Psoas muscle (tissue), 8 donors: Measurements from ENCODE around the gene MAP3K2. TPM values are rescaled to one million over a fixed set of nuclear protein-coding genes. Genes with fewer than 3 reads are reported as not detected.

ENCODE experiments used
- ATAC-seq, 4 donors: fragments of 200-7000 bp; cut with Tn5 transposase; one replicate each; pipeline ENCODE4 v1.9.1; 2020; ENCODE audit warnings: moderate library complexity in 3 of 4, mild to moderate bottlenecking in 2 of 4
- DNase-seq, 2 donors: peaks; one replicate each; pipeline ENCODE4 v3.0.0-alpha.2; 2020
- H3K27ac ChIP-seq: fragments of 200-600 bp; one replicate; pipeline ENCODE4 v1.8.0; 2022
- H3K27me3 ChIP-seq, 3 donors: fragments of 200-600 bp in 1 of 3; one replicate each; pipeline versions ENCODE4 v1.6.1 to v1.8.0; 2013 to 2022; ENCODE audit warnings: low read length in 2 of 3, mild to moderate bottlenecking in 2 of 3, moderate library complexity in 1 of 3; ENCODE audit not compliant: insufficient read depth in 3 of 3
- H3K36me3 ChIP-seq, 2 donors: fragments of 200-600 bp in 1 of 2; one replicate each; pipeline versions ENCODE4 v1.6.1 to v1.8.0; 2013 to 2022; ENCODE audit warnings: low read depth in 1 of 2, mild to moderate bottlenecking in 1 of 2, moderate library complexity in 1 of 2; ENCODE audit not compliant: insufficient read depth in 1 of 2
- H3K4me1 ChIP-seq: fragments of 200-600 bp; one replicate; pipeline ENCODE4 v1.8.0; 2022
- H3K4me3 ChIP-seq: fragments of 200-600 bp; one replicate; pipeline ENCODE4 v1.8.0; 2022; ENCODE audit warnings: mild to moderate bottlenecking
- H3K9me3 ChIP-seq: fragments of 200-600 bp; one replicate; pipeline ENCODE4 v1.8.0; 2022
- WGBS, 3 donors: extraction: QIAGEN DNeasy Blood & Tissue Kit; methylation state at CpG; one replicate each; pipeline versions ENCODE4 v1.1.6 to v1.1.7; 2013; 5-methylcytosine and 5-hydroxymethylcytosine counted together
- intact Hi-C, 2 donors: fragments of 100-400 bp; cut with DNase I; formaldehyde crosslinking; loops; one replicate each; pipeline versions ENCODE4 v1.11.0 to v1.14.2; 2022
- polyA plus RNA-seq, 3 donors: library from polyadenylated mRNA; stranded (reverse); fragments of 200-250 nt; gene quantifications; one replicate each; pipeline ENCODE4 v1.2.3, GENCODE V29; 2013
- total RNA-seq, 4 donors: library from RNA; stranded (reverse); fragmentation: NEBNext Ultra II Directional in 2 of 4; extraction: Animal tissue kit (Norgen Biotek cat#: 25700) in 2 of 4; gene quantifications; one replicate each; pipeline versions ENCODE4 v1.2.1 to v1.2.4, GENCODE V29; 2021 to 2023
- TF ChIP-seq, protein P1 (sequence below): fragments of 200-600 bp; IDR thresholded peaks from one replicate; pipeline ENCODE4 v1.8.0; 2022; ENCODE audit warnings: antibody characterized with exemption
- donor health status: healthy with polysubstance abuse.
- donor health status: DM: no; HTN: no; CAD: no; lungs with moderate emphysema.
- donor health status: Bipolar disorder and iron deficiency.
- donor health status: healthy.
- donor health status: DM: yes; HTN: yes; CAD: no.
- donor health status: DM: no; HTN: no; CAD: no.
- donor health status: DM: no; HTN: no; CAD: no.
- donor health status: DM: yes; HTN: yes; CAD: no.

The MAP3K2 gene
- total and polyA plus RNA-seq, 7 donors: 4.2 to 37.1 (median 25.9) TPM

- Histone ChIP-seq H3K36me3 (peaks cover under 1 to 50% of the 10 kb centered on the region in 2 donors), H3K9me3 (no peaks in the 10 kb centered on the region), H3K4me3 (no peak overlapping the region), H3K27me3 (no peaks in the 10 kb centered on the region), H3K27ac (no peak overlapping the region), H3K4me1 (no peaks in the 10 kb centered on the region)
- no peak for DNase-seq
- intact Hi-C loops: no loop called here
- ATAC-seq: no peak
- TF ChIP-seq, protein P1, sequence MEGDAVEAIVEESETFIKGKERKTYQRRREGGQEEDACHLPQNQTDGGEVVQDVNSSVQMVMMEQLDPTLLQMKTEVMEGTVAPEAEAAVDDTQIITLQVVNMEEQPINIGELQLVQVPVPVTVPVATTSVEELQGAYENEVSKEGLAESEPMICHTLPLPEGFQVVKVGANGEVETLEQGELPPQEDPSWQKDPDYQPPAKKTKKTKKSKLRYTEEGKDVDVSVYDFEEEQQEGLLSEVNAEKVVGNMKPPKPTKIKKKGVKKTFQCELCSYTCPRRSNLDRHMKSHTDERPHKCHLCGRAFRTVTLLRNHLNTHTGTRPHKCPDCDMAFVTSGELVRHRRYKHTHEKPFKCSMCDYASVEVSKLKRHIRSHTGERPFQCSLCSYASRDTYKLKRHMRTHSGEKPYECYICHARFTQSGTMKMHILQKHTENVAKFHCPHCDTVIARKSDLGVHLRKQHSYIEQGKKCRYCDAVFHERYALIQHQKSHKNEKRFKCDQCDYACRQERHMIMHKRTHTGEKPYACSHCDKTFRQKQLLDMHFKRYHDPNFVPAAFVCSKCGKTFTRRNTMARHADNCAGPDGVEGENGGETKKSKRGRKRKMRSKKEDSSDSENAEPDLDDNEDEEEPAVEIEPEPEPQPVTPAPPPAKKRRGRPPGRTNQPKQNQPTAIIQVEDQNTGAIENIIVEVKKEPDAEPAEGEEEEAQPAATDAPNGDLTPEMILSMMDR: no peak
- 94 to 96% (median 95%) methylated on average over 6 of the region's 6 CpGs for WGBS, 3 donors
Measured at GRCh38 chr2:127255721-127256120, 132.1 kb downstream of the MAP3K2 start.

DNA sequence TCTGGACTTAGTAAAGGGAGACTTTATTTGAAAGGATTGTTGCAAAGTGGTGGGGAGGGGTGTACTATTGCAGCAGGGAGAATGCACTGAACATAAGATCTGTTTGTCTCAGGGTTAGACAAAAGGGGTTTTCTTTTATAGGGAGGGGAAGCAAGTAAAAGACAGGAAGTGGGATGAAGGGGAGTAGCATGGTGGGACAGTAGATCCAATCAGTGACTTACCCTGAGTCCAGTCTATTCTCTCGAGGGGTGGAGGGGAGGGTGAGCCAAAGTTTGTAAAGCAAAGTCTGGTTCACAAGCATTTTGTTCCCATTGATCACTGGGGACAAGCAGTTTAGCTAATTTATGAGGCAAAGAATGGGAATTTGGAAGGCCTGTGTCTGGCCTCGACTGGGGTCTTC is 132.6 kb downstream of the MAP3K2 start:
- H3K27me3 ChIP-seq: no peaks in the 10 kb centered on the region
- peaks cover 0 to 44% of the 10 kb centered on the region in 2 donors for H3K36me3 ChIP-seq
- H3K4me1 ChIP-seq: no peaks in the 10 kb centered on the region
- H3K27ac ChIP-seq: no peak overlapping the region
- DNase-seq (no peak), ATAC-seq (no peak)
- no peaks in the 10 kb centered on the region for H3K9me3 ChIP-seq
- TF ChIP-seq, protein P1: no peak
- H3K4me3 ChIP-seq: no peak overlapping the region
- 48 to 54% (median 51%) methylated on average over 2 of the region's 2 CpGs for WGBS, 3 donors
- intact Hi-C loops: no loop called here

DNA sequence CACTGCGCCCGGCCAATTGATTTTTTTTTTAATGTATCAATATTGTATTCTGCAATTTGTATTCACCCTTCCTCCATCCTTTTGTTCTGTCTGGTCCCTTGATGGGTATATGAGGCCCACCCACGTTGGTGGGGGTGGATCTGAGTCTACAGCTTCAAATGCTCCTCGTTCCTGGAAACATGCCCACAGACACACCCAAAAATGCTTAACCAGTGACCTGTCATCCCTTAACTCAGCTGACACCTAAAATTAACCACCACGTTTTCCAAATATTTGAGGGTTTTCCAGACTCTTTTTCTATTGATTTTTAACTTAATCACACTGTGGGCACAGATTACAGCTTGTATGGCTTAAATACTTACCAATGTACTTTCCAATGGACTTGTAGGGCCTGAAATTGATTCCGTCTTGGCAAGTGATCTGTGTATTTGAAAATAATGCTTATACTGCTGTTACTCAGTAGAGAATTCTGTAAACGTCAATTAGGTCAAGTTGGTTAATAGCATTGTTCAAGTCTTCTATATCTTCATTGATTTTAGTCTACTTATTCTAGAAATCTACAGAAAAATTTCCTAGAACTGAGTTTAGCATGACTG is 133.3 kb downstream of the MAP3K2 start:
- DNase-seq (no peak), ATAC-seq (no peak)
- no peak overlapping the region for H3K4me3 ChIP-seq
- intact Hi-C loops: no loop called here
- no peak overlapping the region for H3K27ac ChIP-seq
- TF ChIP-seq, protein P1: no peak
- no peaks in the 10 kb centered on the region for H3K4me1 ChIP-seq
- H3K9me3 ChIP-seq: no peaks in the 10 kb centered on the region
- 72 to 75% (median 73%) methylated on average over 7 of the region's 7 CpGs for WGBS, 3 donors
- H3K36me3 ChIP-seq: peaks cover 0 to 37% of the 10 kb centered on the region in 2 donors
- H3K27me3 ChIP-seq: no peaks in the 10 kb centered on the region

Other genes with a start within 250 kb of the MAP3K2 start
- under 1 TPM in 3 of 4 donors, not detected in 1; 0.10 to 0.21 (median 0.13) TPM for gene CYP27C1, start 167.7 kb downstream of the MAP3K2 start, total RNA-seq
- under 1 TPM; 0.01 to 0.21 (median 0.03) TPM for gene CYP27C1, start 167.7 kb downstream of the MAP3K2 start, polyA plus RNA-seq
- gene ERCC3, start 93.8 kb downstream of the MAP3K2 start, total RNA-seq: 10 to 100 TPM; 28.2 to 31.2 (median 29.2) TPM
- gene ERCC3, start 93.8 kb downstream of the MAP3K2 start, polyA plus RNA-seq: 10 to 100 TPM; 22.2 to 54.9 (median 27.2) TPM
- gene PROC, start 30.5 kb upstream of the MAP3K2 start, total RNA-seq: under 1 TPM in 1 of 4 donors, not detected in 3; 0.60 TPM
- gene PROC, start 30.5 kb upstream of the MAP3K2 start, polyA plus RNA-seq: under 1 TPM in 1 of 3 donors, not detected in 2; 0.05 TPM
- gene IWS1, start 138.5 kb upstream of the MAP3K2 start, total RNA-seq: 10 to 100 TPM; 54.2 to 69.0 (median 62.7) TPM
- 10 to 100 TPM; 47.6 to 77.2 (median 59.3) TPM for gene IWS1, start 138.5 kb upstream of the MAP3K2 start, polyA plus RNA-seq
- gene MYO7B, start 147.7 kb upstream of the MAP3K2 start, total RNA-seq: under 1 TPM; 0.28 to 0.55 (median 0.51) TPM
- gene MYO7B, start 147.7 kb upstream of the MAP3K2 start, polyA plus RNA-seq: under 1 TPM; 0.44 to 0.61 (median 0.47) TPM